Thyroid gland (tissue), 4 donors: ENCODE measurements around the gene SHANK3. TPM values are rescaled to one million over a fixed set of nuclear protein-coding genes. Genes with fewer than 3 reads are reported as not detected.
"Not testable (repeated sequence)": the region's sequence is repeated elsewhere in the genome, so short reads cannot be mapped to it uniquely, and the experiment has no call there.

Source experiments
- DNase-seq, 2 donors: peaks; one replicate each; pipeline ENCODE4 v3.0.0-alpha.2; 2019
- H3K27ac ChIP-seq, 3 donors: fragments of 200-600 bp; sonication (generic); 1 replicate in 2 of 3; 2 replicates in 1 of 3; pipeline ENCODE4 v1.5.1; 2016 to 2019; ENCODE audit warnings: mild to moderate bottlenecking in 1 of 3, moderate library complexity in 1 of 3
- H3K27me3 ChIP-seq: fragments of 200-600 bp; sonication (generic); one replicate; pipeline ENCODE4 v1.5.1; 2019
- H3K36me3 ChIP-seq, 2 donors: fragments of 200-600 bp; sonication (generic); one replicate each; pipeline ENCODE4 v1.5.1; 2016 to 2019
- H3K4me1 ChIP-seq, 2 donors: fragments of 200-600 bp; sonication (generic); one replicate each; pipeline ENCODE4 v1.5.1; 2017 to 2019
- H3K4me3 ChIP-seq, 3 donors: fragments of 200-600 bp; sonication (generic); replicated peaks in 1 of 3; 1 replicate in 2 of 3; 2 replicates in 1 of 3; pipeline ENCODE4 v1.5.1; 2016; ENCODE audit warnings: mild to moderate bottlenecking in 1 of 3
- H3K9me3 ChIP-seq: fragments of 200-600 bp; sonication (generic); one replicate; pipeline ENCODE4 v1.5.1; 2017
- CTCF ChIP-seq, 6 experiments: fragments of 200-600 bp in 3 of 6; fragments of 450-650 bp in 3 of 6; sonication (generic) in 3 of 6; IDR thresholded peaks; one replicate each; pipeline ENCODE4 v1.5.1; 2016 to 2019; ENCODE audit warnings: antibody characterized with exemption in 6 of 6, mild to moderate bottlenecking in 2 of 6, inconsistent platforms in 1 of 6, moderate library complexity in 1 of 6
- POLR2A ChIP-seq, 2 donors: fragments of 450-650 bp; IDR thresholded peaks; one replicate each; pipeline ENCODE4 v1.6.1; 2017; ENCODE audit warnings: antibody characterized with exemption in 2 of 2, mild to moderate bottlenecking in 2 of 2, moderate library complexity in 1 of 2
- WGBS, 2 donors: methylation state at CpG; one replicate each; pipeline ENCODE4 v1.1.5; 2017; 5-methylcytosine and 5-hydroxymethylcytosine counted together
- intact Hi-C: fragments of 100-400 bp; cut with DNase I; formaldehyde crosslinking; loops from one replicate; pipeline ENCODE4 v1.15.1; 2023
- total RNA-seq, 4 donors: library from RNA; depleted of rRNA; stranded (reverse); fragments of >200 nt; gene quantifications; one replicate each; pipeline ENCODE4 v1.2.3, GENCODE V29; 2016

Gene SHANK3
- total RNA-seq, 4 donors from 2014 or later: 11.5 to 23.0 (median 17.7) TPM

GRCh38 chr22:50641696-50642607, 30.7 kb upstream of the SHANK3 start:
- TF ChIP-seq CTCF (IDR thresholded peaks at IDR 0.05) (peak in 3 of 6 experiments; percentile 22 to 48 (median 33)), POLR2A (IDR thresholded peaks at IDR 0.05) (no peak)
- WGBS, 2 donors: 11 to 20% methylated on average over 14 to 17 of the region's 17 CpGs
- intact Hi-C loops: no loop called here
- H3K4me1 ChIP-seq: peaks cover 15 to 18% of the 10 kb centered on the region in 2 donors
- H3K36me3 ChIP-seq: no peaks in the 10 kb centered on the region
- no peaks in the 10 kb centered on the region for H3K9me3 ChIP-seq
- H3K27ac ChIP-seq: peak overlapping the region in 1 of 3 donors; percentile 14
- H3K27me3 ChIP-seq: no peaks in the 10 kb centered on the region
- H3K4me3 ChIP-seq: no peak overlapping the region
- DNase-seq: peak in 1 of 2 donors; percentile 41

- H3K27ac ChIP-seq, H3K27me3 ChIP-seq, H3K4me3 ChIP-seq, intact Hi-C loops, H3K9me3 ChIP-seq, H3K36me3 ChIP-seq, DNase-seq: not testable (repeated sequence)
- 88 to 94% methylated on average over 17 of the region's 17 CpGs for WGBS, 2 donors
- peaks cover 19 to 20% of the 10 kb centered on the region in 2 donors for H3K4me1 ChIP-seq
These were observed 29.4 kb upstream of the SHANK3 start for GRCh38 chr22:50643021-50643820.

- DNase-seq, intact Hi-C loops, H3K9me3 ChIP-seq, H3K4me3 ChIP-seq, H3K36me3 ChIP-seq, H3K27me3 ChIP-seq, H3K27ac ChIP-seq: not testable (repeated sequence)
- 82 to 90% methylated on average over 3 of the region's 3 CpGs for WGBS, 2 donors
- peaks cover 19 to 20% of the 10 kb centered on the region in 2 donors for H3K4me1 ChIP-seq
These were observed 28.9 kb upstream of the SHANK3 start for GRCh38 chr22:50643821-50644101.

- Histone ChIP-seq H3K9me3 (no peaks in the 10 kb centered on the region), H3K36me3 (no peaks in the 10 kb centered on the region), H3K4me3 (no peak overlapping the region), H3K27me3 (no peaks in the 10 kb centered on the region), H3K4me1 (peaks cover 0 to 30% of the 10 kb centered on the region in 2 donors), H3K27ac (no peak overlapping the region)
- no peak for TF ChIP-seq POLR2A (IDR thresholded peaks at IDR 0.05)
- no peak for TF ChIP-seq CTCF (IDR thresholded peaks at IDR 0.05)
- intact Hi-C loops: no loop called here
- 91 to 95% methylated on average over 10 of the region's 10 CpGs for WGBS, 2 donors
- DNase-seq: no peak
These were observed 19.4 kb upstream of the SHANK3 start for GRCh38 chr22:50653256-50653655.

GRCh38 chr22:50654664-50655063, 18.0 kb upstream of the SHANK3 start:
- H3K36me3 ChIP-seq, H3K9me3 ChIP-seq, DNase-seq, intact Hi-C loops, H3K27me3 ChIP-seq, H3K4me3 ChIP-seq, H3K27ac ChIP-seq: not testable (repeated sequence)
- 91% methylated on average over 6 of the region's 6 CpGs for WGBS, 2 donors
- H3K4me1 ChIP-seq: peaks cover 0 to 30% of the 10 kb centered on the region in 2 donors

- Histone ChIP-seq H3K4me3 (no peak overlapping the region), H3K4me1 (peaks cover 0 to 30% of the 10 kb centered on the region in 2 donors), H3K27ac (peak overlapping the region in 2 of 3 donors; percentile 40 to 65), H3K27me3 (no peaks in the 10 kb centered on the region), H3K9me3 (no peaks in the 10 kb centered on the region), H3K36me3 (no peaks in the 10 kb centered on the region)
- TF ChIP-seq POLR2A (IDR thresholded peaks at IDR 0.05) (no peak), CTCF (IDR thresholded peaks at IDR 0.05) (no peak)
- intact Hi-C loops: no loop called here
- DNase-seq: peak; percentile 13 to 20
- 41 to 49% methylated on average over 23 of the region's 23 CpGs for WGBS, 2 donors
These were observed 16.2 kb upstream of the SHANK3 start for GRCh38 chr22:50656122-50657070.
